Natural killer cell (primary cell): Measurements from ENCODE around the gene SH3RF2. TPM values are rescaled to one million over a fixed set of nuclear protein-coding genes. Genes with fewer than 3 reads are reported as not detected.

Source experiments
- ATAC-seq, 3 donors: fragments of 150-1000 bp in 2 of 3; fragments of 200-7000 bp in 1 of 3; cut with Tn5 transposase; 1 replicate in 1 of 3; 2 replicates in 2 of 3; pipeline ENCODE4 v1.10.0; 2021; ENCODE audit warnings: mild to moderate bottlenecking in 2 of 3, moderate library complexity in 2 of 3
- DNase-seq, 2 donors: peaks; one replicate each; pipeline versions ENCODE4 v3.0.0 to v3.0.0-alpha.2; 2013 to 2021; ENCODE audit warnings: mixed read lengths in 1 of 2
- H3K27ac ChIP-seq: one replicate; pipeline ENCODE4 v1.5.1; 2013; ENCODE audit warnings: mild to moderate bottlenecking, low read length
- H3K27me3 ChIP-seq: one replicate; pipeline ENCODE4 v1.6.1; 2013; ENCODE audit warnings: low read length; ENCODE audit not compliant: control insufficient read depth, insufficient read depth
- H3K36me3 ChIP-seq: one replicate; pipeline ENCODE4 v1.6.1; 2013; ENCODE audit warnings: low read length; ENCODE audit not compliant: control insufficient read depth, insufficient read depth
- H3K4me1 ChIP-seq: one replicate; pipeline ENCODE4 v1.6.1; 2013; ENCODE audit warnings: low read length; ENCODE audit not compliant: control insufficient read depth, insufficient read depth
- H3K4me3 ChIP-seq: one replicate; pipeline ENCODE4 v1.5.1; 2013; ENCODE audit warnings: low read length
- H3K9me3 ChIP-seq: one replicate; pipeline ENCODE4 v1.6.1; 2013; ENCODE audit warnings: low read length; ENCODE audit not compliant: control insufficient read depth, insufficient read depth
- H3K27ac Mint-ChIP-seq, 2 donors: one replicate each; pipeline ENCODE4 v1.8.0; 2022; ENCODE audit warnings: mild to moderate bottlenecking in 2 of 2, mixed read lengths in 2 of 2, moderate library complexity in 1 of 2
- H3K27me3 Mint-ChIP-seq, 2 donors: one replicate each; pipeline ENCODE4 v1.8.0; 2022; ENCODE audit warnings: low read depth in 2 of 2, mixed read lengths in 2 of 2
- H3K36me3 Mint-ChIP-seq: one replicate; pipeline ENCODE4 v1.8.0; 2022; ENCODE audit warnings: mixed read lengths
- H3K4me1 Mint-ChIP-seq, 2 donors: one replicate each; pipeline ENCODE4 v1.8.0; 2022; ENCODE audit warnings: mixed read lengths in 2 of 2
- H3K4me3 Mint-ChIP-seq: one replicate; pipeline ENCODE4 v1.8.0; 2022; ENCODE audit warnings: mild to moderate bottlenecking, moderate library complexity, mixed read lengths
- H3K9me3 Mint-ChIP-seq, 2 donors: one replicate each; pipeline ENCODE4 v1.8.0; 2022; ENCODE audit warnings: mixed read lengths in 2 of 2
- CTCF ChIP-seq: fragments of 200-600 bp; IDR thresholded peaks from one replicate; pipeline ENCODE4 v1.8.0; 2022; ENCODE audit warnings: antibody characterized with exemption
- whole genome bisulfite sequencing: methylation state at CpG from one replicate; pipeline ENCODE4 v1.1.7; 2013; ENCODE audit warnings: missing lambda C conversion rate; ENCODE audit not compliant: insufficient coverage; 5-methylcytosine and 5-hydroxymethylcytosine counted together
- intact Hi-C: fragments of 100-400 bp; cut with micrococcal nuclease; formaldehyde crosslinking; loops from one replicate; pipeline ENCODE4 v1.14.2; 2022
- total RNA-seq, 4 donors: library from RNA; stranded (reverse); fragments of 120-200 nt in 1 of 4; gene quantifications; one replicate each; pipeline versions ENCODE4 v1.2.3 to v1.2.4, GENCODE V29; 2013 to 2022

The SH3RF2 gene
- total RNA-seq, 3 donors from 2014 or later (not counting 1 experiment from before 2014, with no cell fraction given) = 0.28 to 0.35 TPM; not detected in 1

DNA sequence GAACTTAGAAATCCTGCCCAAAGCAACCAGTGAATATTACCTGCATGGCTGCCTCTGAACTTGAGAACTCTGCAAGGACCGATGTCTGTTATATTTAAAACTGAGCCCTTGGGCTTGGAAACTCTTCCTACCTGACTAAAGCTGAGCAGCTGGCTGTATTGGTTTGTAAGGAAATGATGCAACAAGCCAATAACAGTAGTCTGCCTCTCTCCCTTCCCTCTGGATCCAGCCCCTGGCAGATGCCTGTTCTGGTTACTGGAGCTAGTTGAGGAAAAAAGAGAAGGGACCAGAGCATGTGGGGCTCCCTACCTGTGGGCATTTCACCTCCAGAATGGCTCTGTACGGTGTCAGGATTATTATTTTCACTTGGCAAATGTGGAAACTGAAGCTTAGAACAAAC is 34.7 kb downstream of the SH3RF2 start:
- Mint-ChIP-seq H3K4me1 (no peaks in the 10 kb centered on the region), H3K27me3 (no peaks in the 10 kb centered on the region), H3K27ac (no peak overlapping the region), H3K4me3 (no peak overlapping the region), H3K36me3 (no peaks in the 10 kb centered on the region), H3K9me3 (no peaks in the 10 kb centered on the region)
- Histone ChIP-seq H3K4me3 (no peak overlapping the region), H3K36me3 (no peaks in the 10 kb centered on the region), H3K27me3 (no peaks in the 10 kb centered on the region), H3K4me1 (no peaks in the 10 kb centered on the region), H3K27ac (no peak overlapping the region), H3K9me3 (no peaks in the 10 kb centered on the region)
- 90% methylated on average over 2 of the region's 2 CpGs for WGBS
- ATAC-seq (no peak), DNase-seq (no peak)
- no peak for TF ChIP-seq CTCF
- intact Hi-C loops = no loop called here

- Histone ChIP-seq H3K9me3 (no peaks in the 10 kb centered on the region), H3K4me1 (no peaks in the 10 kb centered on the region), H3K36me3 (no peaks in the 10 kb centered on the region), H3K27ac (no peak overlapping the region), H3K4me3 (no peak overlapping the region), H3K27me3 (no peaks in the 10 kb centered on the region)
- Mint-ChIP-seq H3K9me3 (no peaks in the 10 kb centered on the region), H3K4me1 (no peaks in the 10 kb centered on the region), H3K27ac (no peak overlapping the region), H3K4me3 (no peak overlapping the region), H3K36me3 (no peaks in the 10 kb centered on the region), H3K27me3 (no peaks in the 10 kb centered on the region)
- ATAC-seq (no peak), DNase-seq (no peak)
- TF ChIP-seq CTCF = no peak
- intact Hi-C loops = no loop called here
- WGBS = 90% methylated on average over 1 of the region's 1 CpG
Observed at GRCh38 chr5:145971701-145972100, 35.3 kb downstream of the SH3RF2 start.

DNA sequence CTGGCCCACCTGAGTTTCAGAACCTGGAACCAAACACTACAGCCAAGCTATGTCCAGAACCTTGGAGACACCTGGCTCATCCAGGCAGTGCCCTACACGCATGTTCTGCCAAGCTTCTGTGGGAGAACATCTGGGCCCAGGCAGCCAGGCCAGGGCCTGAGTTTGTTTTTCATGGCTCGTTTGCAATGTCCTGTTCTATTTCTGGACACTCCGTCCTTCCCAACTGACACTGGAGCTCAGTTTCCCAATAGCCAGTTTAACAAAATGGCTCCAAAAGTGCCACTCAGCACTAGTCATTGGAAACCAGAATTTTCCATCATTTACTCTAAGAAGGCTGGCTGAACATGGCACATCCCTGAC is 38.6 kb downstream of the SH3RF2 start:
- no peak overlapping the region for H3K27ac Mint-ChIP-seq
- no peak overlapping the region for H3K4me3 Mint-ChIP-seq
- Histone ChIP-seq H3K36me3 (no peaks in the 10 kb centered on the region), H3K4me3 (no peak overlapping the region), H3K4me1 (no peaks in the 10 kb centered on the region), H3K9me3 (no peaks in the 10 kb centered on the region), H3K27me3 (no peaks in the 10 kb centered on the region), H3K27ac (no peak overlapping the region)
- H3K27me3 Mint-ChIP-seq = no peaks in the 10 kb centered on the region
- ATAC-seq = no peak
- no peaks in the 10 kb centered on the region for H3K36me3 Mint-ChIP-seq
- no peak for DNase-seq
- H3K4me1 Mint-ChIP-seq = no peaks in the 10 kb centered on the region
- intact Hi-C loops = no loop called here
- 88% methylated on average over 3 of the region's 3 CpGs for WGBS
- H3K9me3 Mint-ChIP-seq = no peaks in the 10 kb centered on the region
- no peak for TF ChIP-seq CTCF

GRCh38 chr5:145975361-145976066 is 39.1 kb downstream of the SH3RF2 start:
- TF ChIP-seq CTCF = no peak
- Mint-ChIP-seq H3K27ac (no peak overlapping the region), H3K4me3 (no peak overlapping the region), H3K36me3 (no peaks in the 10 kb centered on the region), H3K27me3 (no peaks in the 10 kb centered on the region), H3K4me1 (no peaks in the 10 kb centered on the region), H3K9me3 (no peaks in the 10 kb centered on the region)
- 12% methylated on average over 1 of the region's 3 CpGs for WGBS
- no peak overlapping the region for H3K27ac ChIP-seq
- intact Hi-C loops = no loop called here
- H3K36me3 ChIP-seq = no peaks in the 10 kb centered on the region
- H3K27me3 ChIP-seq = no peaks in the 10 kb centered on the region
- no peak overlapping the region for H3K4me3 ChIP-seq
- DNase-seq (no peak), ATAC-seq (no peak)
- H3K9me3 ChIP-seq = no peaks in the 10 kb centered on the region
- H3K4me1 ChIP-seq = no peaks in the 10 kb centered on the region
